ENCODE measurements around the gene SOX18.

Gene SOX18

GRCh38 chr20:64080013-64080812 is 30.8 kb upstream of the SOX18 start, which contains the start of gene OPRL1:
TSS of gene OPRL1 (plus strand) at chr20:64080082. CDS start at chr20:64092721, 12,639 bp downstream.
- FAIRE-seq = no peak

- FAIRE-seq = no peak
Observed at GRCh38 chr20:64079273-64080012, 30.0 kb upstream of the SOX18 start, which contains the start of gene RGS19. TSS of gene RGS19 (minus strand) at chr20:64079518. CDS start at chr20:64076886, 2,632 bp downstream.

GRCh38 chr20:64078934-64079272 is 29.5 kb upstream of the SOX18 start:
- no peak for FAIRE-seq

DNA sequence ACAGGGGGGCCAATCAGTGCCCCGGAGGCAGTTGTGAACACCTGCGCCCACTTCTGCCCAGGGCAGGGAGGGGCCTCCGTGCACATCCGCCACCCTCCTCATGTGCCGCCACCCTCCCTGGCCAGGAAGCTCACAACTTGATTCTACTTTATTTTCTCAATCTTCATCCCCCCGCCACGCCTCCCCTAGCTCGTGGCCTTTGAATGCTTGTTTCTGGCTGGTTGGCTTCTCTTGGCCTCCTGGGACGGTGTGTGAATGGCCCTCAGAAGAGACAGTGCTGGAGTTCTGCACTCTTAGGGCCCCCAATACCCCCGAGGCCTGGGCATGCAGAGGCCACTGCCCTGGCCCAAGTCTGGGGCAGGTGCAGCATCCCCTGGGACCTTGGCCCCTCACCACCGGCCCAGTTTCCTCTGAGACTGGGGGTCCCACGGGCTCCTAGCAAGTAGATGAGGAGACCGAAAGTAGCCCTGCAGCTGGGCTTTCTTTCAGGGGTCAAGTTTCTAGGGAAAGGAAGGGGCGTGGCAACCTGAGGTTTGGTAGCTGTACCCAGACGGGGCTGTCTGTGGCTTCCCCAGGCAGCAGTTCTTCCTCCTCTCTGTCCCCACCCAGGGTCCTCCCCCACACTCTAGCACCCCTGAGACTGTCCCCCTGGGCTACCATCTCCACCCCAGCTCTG is 28.6 kb upstream of the SOX18 start:
- no peak for FAIRE-seq

GRCh38 chr20:64077541-64077875 is 28.1 kb upstream of the SOX18 start:
- FAIRE-seq = no peak

DNA sequence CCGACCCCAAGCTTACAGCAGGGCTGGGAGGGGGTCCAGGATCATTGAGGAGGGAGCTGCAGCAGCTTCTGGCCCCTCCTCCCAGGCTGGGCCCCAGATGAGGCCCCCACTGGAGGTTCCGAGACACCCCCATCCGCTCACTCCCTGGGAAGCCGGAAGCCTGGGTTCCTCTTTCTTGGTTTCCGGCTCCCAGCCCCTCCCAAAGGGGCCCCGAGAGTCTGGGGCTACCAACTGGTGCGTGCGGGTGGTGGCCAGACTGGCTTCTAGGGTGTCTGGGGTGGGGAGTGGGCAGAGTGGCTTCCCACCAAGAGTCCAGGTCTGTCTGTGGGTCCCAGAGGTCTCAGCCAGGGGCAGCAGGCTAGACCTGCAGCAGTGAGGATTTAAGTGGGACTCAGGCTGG is 27.7 kb upstream of the SOX18 start:
- FAIRE-seq = no peak

- FAIRE-seq = no peak
Observed at GRCh38 chr20:64076061-64076997, 26.9 kb upstream of the SOX18 start.

GRCh38 chr20:64075556-64075955 is 26.1 kb upstream of the SOX18 start:
- FAIRE-seq = no peak

DNA sequence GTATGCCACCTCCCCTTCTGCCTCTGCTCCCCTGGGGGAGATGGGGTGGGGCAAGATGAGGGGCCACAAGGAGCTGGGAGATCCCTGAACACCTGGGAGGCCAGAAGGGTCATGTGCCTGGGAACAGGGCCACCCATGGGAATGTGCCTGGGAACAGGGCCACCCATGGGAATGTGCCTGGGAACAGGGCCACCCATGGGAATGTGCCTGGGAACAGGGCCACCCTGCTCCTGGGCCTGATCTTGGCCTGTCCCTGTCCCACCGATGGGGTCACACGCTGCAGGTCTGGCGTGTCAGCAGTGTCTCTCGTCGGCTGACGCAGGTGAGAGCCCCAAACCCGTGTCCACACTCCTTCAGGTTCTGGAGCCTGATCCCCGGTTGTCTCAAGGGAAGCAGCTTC is 25.5 kb upstream of the SOX18 start:
- no peak for FAIRE-seq

- FAIRE-seq = no peak
Observed at GRCh38 chr20:64074184-64074789, 24.8 kb upstream of the SOX18 start.

DNA sequence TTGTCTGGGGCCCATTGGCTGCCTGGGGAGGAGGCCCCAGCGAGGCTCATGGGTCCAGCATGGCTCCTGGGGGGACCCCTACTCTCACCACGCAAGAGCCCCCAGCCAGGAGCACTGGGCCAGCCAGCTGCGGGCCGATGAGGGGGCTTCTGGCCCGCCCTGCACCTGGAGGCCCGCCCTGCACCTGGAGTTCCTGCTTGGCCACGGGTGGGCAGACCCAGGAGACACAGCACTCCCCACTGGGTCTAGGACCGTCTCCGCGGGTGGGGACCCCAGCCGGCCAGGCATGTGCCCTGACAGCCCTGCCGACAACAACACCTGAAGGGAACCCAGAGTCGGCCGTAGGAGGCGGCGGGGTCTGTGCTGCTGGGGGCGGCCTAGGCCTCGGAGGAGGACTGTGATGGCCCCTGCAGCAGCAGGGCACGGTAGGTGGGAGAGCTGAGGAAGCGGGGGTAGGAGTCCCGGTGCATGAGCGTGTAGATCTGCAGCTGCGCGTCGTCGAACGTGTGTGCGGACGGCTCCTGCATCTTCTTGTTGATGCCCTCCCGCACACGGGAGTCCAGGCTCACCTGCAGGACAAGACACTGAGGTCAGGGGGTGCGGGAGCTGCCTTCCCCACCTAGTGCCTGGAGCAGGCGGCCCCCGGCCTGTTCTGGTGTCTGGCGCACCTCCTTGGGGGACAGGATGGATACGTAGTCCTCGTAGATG is 24.2 kb upstream of the SOX18 start:
- no peak for FAIRE-seq

- FAIRE-seq = no peak
Observed at GRCh38 chr20:64072498-64073063, 23.1 kb upstream of the SOX18 start.

GRCh38 chr20:64071341-64072332 is 22.2 kb upstream of the SOX18 start:
- FAIRE-seq = no peak

GRCh38 chr20:64070244-64070993 is 21.0 kb upstream of the SOX18 start:
- no peak for FAIRE-seq

GRCh38 chr20:64069614-64070243 is 20.3 kb upstream of the SOX18 start:
- no peak for FAIRE-seq

DNA sequence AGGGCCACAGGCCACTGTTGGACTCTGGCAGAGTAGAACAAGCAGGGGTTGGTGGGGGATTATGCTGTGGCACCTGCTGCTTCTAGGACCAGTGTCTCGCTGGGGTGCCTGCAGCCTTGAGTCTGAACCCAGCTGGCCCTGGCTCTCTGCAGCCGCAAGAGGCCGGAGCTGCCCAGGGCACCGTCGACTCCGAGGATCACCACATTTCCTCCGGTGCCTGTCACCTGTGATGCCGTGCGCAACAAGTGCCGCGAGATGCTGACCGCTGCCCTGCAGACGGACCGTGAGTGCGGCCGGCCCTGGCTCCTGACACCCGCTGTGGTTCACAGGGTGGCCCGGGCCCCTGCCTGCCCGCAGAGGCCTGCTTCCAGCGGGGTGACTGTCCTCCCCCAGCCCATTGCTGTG is 19.8 kb upstream of the SOX18 start:
- no peak for FAIRE-seq

GRCh38 chr20:64068386-64069208 is 19.2 kb upstream of the SOX18 start:
- no peak for FAIRE-seq

All from islet of Langerhans (tissue), 1 donor.